Stimulated activated CD4-positive, alpha-beta T cell treated with anti-CD3 and anti-CD28 coated beads, Interleukin-2, amount 100 ng/mL, for 24 hours (primary cell): Measurements from ENCODE around the gene NRXN3.

ENCODE experiments used
- DNase-seq, 2 donors: peaks; one replicate each; pipeline ENCODE4 v3.0.0-alpha.2; 2020

NRXN3 gene

GRCh38 chr14:79037593-79037992, 867.4 kb downstream of the NRXN3 start:
- DNase-seq, result no peak

- DNase-seq, result no peak
Measured at GRCh38 chr14:79040790-79041189, 870.6 kb downstream of the NRXN3 start.

- no peak for DNase-seq
Measured at GRCh38 chr14:79043194-79043889, 873.2 kb downstream of the NRXN3 start.

GRCh38 chr14:79044894-79045624, 874.9 kb downstream of the NRXN3 start:
- DNase-seq, result no peak

GRCh38 chr14:79050787-79051727, 880.9 kb downstream of the NRXN3 start:
- DNase-seq, result no peak

GRCh38 chr14:79051742-79052141, 881.6 kb downstream of the NRXN3 start:
- no peak for DNase-seq

GRCh38 chr14:79056879-79057278, 886.7 kb downstream of the NRXN3 start:
- no peak for DNase-seq

GRCh38 chr14:79057333-79057732, 887.2 kb downstream of the NRXN3 start:
- DNase-seq, result no peak

GRCh38 chr14:79062226-79062625, 892.1 kb downstream of the NRXN3 start:
- DNase-seq, result no peak

GRCh38 chr14:79064214-79064613, 894.0 kb downstream of the NRXN3 start:
- no peak for DNase-seq

- DNase-seq, result no peak
Measured at GRCh38 chr14:79074510-79074909, 904.3 kb downstream of the NRXN3 start.

GRCh38 chr14:79076428-79076827, 906.3 kb downstream of the NRXN3 start:
- no peak for DNase-seq

- DNase-seq, result no peak
Measured at GRCh38 chr14:79077096-79077495, 906.9 kb downstream of the NRXN3 start.

GRCh38 chr14:79080040-79080439, 909.9 kb downstream of the NRXN3 start:
- no peak for DNase-seq

GRCh38 chr14:79082883-79083282, 912.7 kb downstream of the NRXN3 start:
- DNase-seq, result no peak

- no peak for DNase-seq
Measured at GRCh38 chr14:79083356-79083755, 913.2 kb downstream of the NRXN3 start.

GRCh38 chr14:79084861-79085260, 914.7 kb downstream of the NRXN3 start:
- DNase-seq, result no peak

GRCh38 chr14:79089576-79089975, 919.4 kb downstream of the NRXN3 start:
- DNase-seq, result no peak

- no peak for DNase-seq
Measured at GRCh38 chr14:79090641-79091180, 920.5 kb downstream of the NRXN3 start.

GRCh38 chr14:79091381-79091963, 921.3 kb downstream of the NRXN3 start:
- no peak for DNase-seq

GRCh38 chr14:79093531-79093930, 923.4 kb downstream of the NRXN3 start:
- DNase-seq, result no peak

GRCh38 chr14:79094951-79095350, 924.8 kb downstream of the NRXN3 start:
- DNase-seq, result no peak

- DNase-seq, result no peak
Measured at GRCh38 chr14:79096811-79097210, 926.6 kb downstream of the NRXN3 start.
